Endothelial cell of umbilical vein (primary cell): ENCODE data around the gene SLC34A1. TPM values are rescaled to one million over a fixed set of nuclear protein-coding genes. Genes with fewer than 3 reads are reported as not detected.

Experiments
- BruUV-seq: library from RNA; stranded (reverse); fragments of 400-500 nt; replicated peaks from 2 replicates; lab custom pipeline; 2021; lab: Mats Ljungman, UMichigan
- CTCF ChIA-PET: fragments of 300-600, 350-600 bp; sonication (Branson Sonifier 250); formaldehyde crosslinking; loops from one replicate; lab custom pipeline; 2021; ENCODE audit warnings: antibody characterized with exemption, inconsistent platforms; lab: Charles Lee
- POLR2A ChIA-PET: fragments of 300-600, 350-600 bp; sonication (Branson Sonifier 250); formaldehyde crosslinking; loops from one replicate; lab custom pipeline; 2021; ENCODE audit warnings: antibody characterized with exemption, inconsistent platforms; lab: Charles Lee
- DNase-seq: peaks from one replicate; pipeline ENCODE4 v3.0.0-alpha.2; 2011; ENCODE audit warnings: low read depth, low spot score
- FAIRE-seq: peaks from 2 replicates; lab custom pipeline; 2011; peaks lifted over from hg19 to GRCh38; lab: Jason Lieb, UNC
- H2AFZ ChIP-seq: 2 replicates; pipeline ENCODE4 v1.6.0; 2012; ENCODE audit warnings: low read depth, low read length, control low read depth, inconsistent platforms
- H3K27ac ChIP-seq: 2 replicates; pipeline ENCODE4 v1.5.1; 2011; ENCODE audit warnings: low read depth, mild to moderate bottlenecking, control low read depth, low read length, moderate library complexity; ENCODE audit not compliant: insufficient read depth
- H3K27me3 ChIP-seq, 2 experiments: 2 replicates each; pipeline versions ENCODE4 v1.6.0 to v1.6.1; 2011; ENCODE audit warnings: low read length in 2 of 2, mixed read lengths in 1 of 2; ENCODE audit not compliant: control insufficient read depth in 2 of 2, insufficient read depth in 2 of 2
- H3K36me3 ChIP-seq, 2 experiments: 2 replicates in 1 of 2; 3 replicates in 1 of 2; pipeline ENCODE4 v1.5.1; 2011; ENCODE audit warnings: low read length in 2 of 2, mild to moderate bottlenecking in 1 of 2, moderate library complexity in 1 of 2; ENCODE audit not compliant: control insufficient read depth in 2 of 2, insufficient read depth in 2 of 2; ENCODE audit errors: extremely low read depth in 1 of 2
- H3K4me1 ChIP-seq: 3 replicates; pipeline ENCODE4 v1.5.1; 2011; ENCODE audit warnings: mild to moderate bottlenecking, low read length; ENCODE audit not compliant: control insufficient read depth, insufficient read depth; ENCODE audit errors: extremely low read depth
- H3K4me2 ChIP-seq: 2 replicates; pipeline ENCODE4 v1.6.1; 2011; ENCODE audit warnings: low read length, control low read depth, mixed read lengths; ENCODE audit not compliant: insufficient read depth
- H3K4me3 ChIP-seq, 3 experiments: fragments of 200-600 bp in 1 of 3; sonication (generic), shearing (Covaris generic) in 1 of 3; replicated peaks in 1 of 3; 2 replicates each; pipeline ENCODE4 v1.5.1; 2011 to 2016; ENCODE audit warnings: control low read depth in 3 of 3, low read length in 3 of 3, mild to moderate bottlenecking in 2 of 3, inconsistent platforms in 1 of 3, low read depth in 1 of 3, moderate library complexity in 1 of 3; ENCODE audit not compliant: insufficient read depth in 1 of 3
- H3K79me2 ChIP-seq: 2 replicates; pipeline ENCODE4 v1.6.0; 2012; ENCODE audit warnings: low read length, inconsistent platforms; ENCODE audit not compliant: control insufficient read depth, insufficient read depth
- H3K9ac ChIP-seq: replicated peaks from 2 replicates; pipeline ENCODE3; 2011; ENCODE audit warnings: low read length, control low read depth; ENCODE audit not compliant: insufficient read depth; ENCODE audit errors: extremely low read depth
- H3K9me1 ChIP-seq: replicated peaks from 3 replicates; pipeline ENCODE4 v1.6.0; 2011; ENCODE audit warnings: mild to moderate bottlenecking, low read length; ENCODE audit not compliant: control insufficient read depth, insufficient read depth; ENCODE audit errors: extremely low read depth
- H3K9me3 ChIP-seq: replicated peaks from 2 replicates; pipeline ENCODE4 v1.5.1; 2012; ENCODE audit warnings: low read length, inconsistent platforms; ENCODE audit not compliant: control insufficient read depth, insufficient read depth
- H4K20me1 ChIP-seq: replicated peaks from 2 replicates; pipeline ENCODE3; 2011; ENCODE audit warnings: mild to moderate bottlenecking, low read length; ENCODE audit not compliant: control insufficient read depth, insufficient read depth; ENCODE audit errors: extremely low read depth
- CTCF ChIP-seq, 2 donors: IDR thresholded peaks; 1 replicate in 1 of 2; 2 replicates in 1 of 2; pipeline ENCODE4 v1.5.1; 2011; ENCODE audit warnings: low read length in 2 of 2, mild to moderate bottlenecking in 2 of 2, moderate library complexity in 2 of 2, control low read depth in 1 of 2, inconsistent platforms in 1 of 2, low read depth in 1 of 2; ENCODE audit not compliant: insufficient read depth in 1 of 2; ENCODE audit errors: extremely low read depth in 1 of 2
- EZH2 ChIP-seq: IDR thresholded peaks from 2 replicates; pipeline ENCODE4 v1.6.1; 2012; ENCODE audit warnings: borderline replicate concordance, low read depth, mild to moderate bottlenecking, moderate library complexity, low read length, inconsistent platforms; ENCODE audit not compliant: severe bottlenecking
- GATA2 ChIP-seq: IDR thresholded peaks from 2 replicates; pipeline ENCODE4 v1.7.0; 2011; ENCODE audit warnings: low read depth, mild to moderate bottlenecking, moderate library complexity, mixed read lengths, low read length; ENCODE audit not compliant: insufficient read length, insufficient read depth
- POLR2AphosphoS5 ChIP-seq: IDR thresholded peaks from 2 replicates; pipeline ENCODE4 v1.6.1; 2012; ENCODE audit warnings: low read depth, mild to moderate bottlenecking, control low read depth, low read length, moderate library complexity; ENCODE audit not compliant: insufficient read depth
- dilution Hi-C: fragments of 300-500 bp; cut with MboI; formaldehyde crosslinking; loops from one replicate; pipeline ENCODE4 v1.15.0; 2019; ENCODE audit warnings: low sequenced_read_pairs; ENCODE audit not compliant: extremely low pct_ligation_motif_present
- intact Hi-C: fragments of 100-400 bp; cut with micrococcal nuclease; formaldehyde crosslinking; loops from one replicate; pipeline ENCODE4 v1.10.0; 2022
- polyA plus RNA-seq, 4 experiments: library from polyadenylated mRNA; depleted of rRNA in 3 of 4; stranded (reverse) in 3 of 4; unstranded in 1 of 4; fragments of >200 nt; gene quantifications; 2 replicates each; pipeline versions ENCODE4 v1.2.1 to v1.2.3, GENCODE V29; 2011 to 2012; ENCODE audit warnings: missing spikeins in 1 of 4
- total RNA-seq: library from RNA; stranded (reverse); gene quantifications from 2 replicates; pipeline ENCODE4 v1.2.3, GENCODE V29; 2021

Gene SLC34A1
- total and polyA plus RNA-seq, 2 donors (not counting 3 experiments of a cell fraction or from before 2014, with no cell fraction given), result not detected

DNA sequence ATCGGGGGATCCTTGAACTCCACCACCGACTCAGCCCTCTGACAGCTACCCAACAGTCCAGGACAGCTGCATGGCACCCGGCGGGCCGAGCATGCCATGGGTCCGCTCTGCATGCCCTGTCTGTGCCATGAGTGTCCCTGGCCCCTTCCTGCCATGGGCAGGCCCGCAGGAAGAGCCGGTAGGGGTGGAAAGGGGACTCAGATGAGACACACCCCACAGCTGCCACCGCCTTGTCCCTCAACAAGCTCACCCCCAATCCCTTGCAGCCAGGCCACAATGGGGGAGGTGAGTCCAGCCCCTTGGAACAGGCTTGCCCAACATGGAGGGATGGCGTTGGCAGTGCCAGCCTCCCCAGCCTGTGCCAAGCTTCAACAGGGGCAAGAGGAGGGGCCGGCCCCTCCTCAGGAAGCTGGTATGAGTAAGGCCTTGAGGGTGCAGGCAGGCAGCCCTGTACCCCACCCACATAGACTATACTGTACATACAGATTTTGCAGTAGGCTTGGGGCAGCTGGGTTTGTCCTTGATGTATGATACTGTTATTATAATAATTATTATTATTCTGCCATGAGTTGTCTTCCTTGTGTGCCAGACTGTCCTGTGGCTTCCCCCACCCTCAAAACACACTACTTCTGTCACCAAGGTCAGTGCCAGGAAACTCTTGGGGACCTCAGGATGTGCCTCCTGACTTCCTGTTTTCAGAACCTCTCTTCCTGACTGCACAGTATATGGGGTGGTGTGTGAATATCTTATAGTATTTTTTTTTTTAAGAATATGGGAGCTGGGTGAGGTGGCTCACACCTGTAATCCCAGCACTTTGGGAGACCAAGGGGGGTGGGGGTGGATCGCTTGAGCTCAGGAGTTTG is 12.0 kb upstream of the SLC34A1 start:
- TF ChIP-seq POLR2AphosphoS5 (no peak), EZH2 (no peak), GATA2 (no peak), CTCF (IDR thresholded peaks at IDR 0.05; ENCODE audit: extremely low read depth in 1 of 2, insufficient read depth in 1 of 2, low read depth in 1 of 2, low read length in 2 of 2) (no peak)
- intact Hi-C loops (no loop called here), dilution Hi-C loops (no loop called here)
- FAIRE-seq (peak; percentile 40), DNase-seq (no peak)
- H3K36me3 ChIP-seq, result no peaks in the 10 kb centered on the region
- H3K9ac ChIP-seq, result no peak overlapping the region
- no TSS peak for BruUV-seq
- CTCF ChIA-PET, result interaction anchor here (1.1 to 5.8 kb wide), 11 partner anchors 7 to 260 kb away, joined by 3 to 64 read pairs (median 8); partner anchors contain the start of gene SLC34A1
- H3K79me2 ChIP-seq, result no peaks in the 10 kb centered on the region
- H3K4me3 ChIP-seq, result no peak overlapping the region
- H3K4me1 ChIP-seq, result peaks cover 19% of the 10 kb centered on the region
- no peak overlapping the region for H3K27ac ChIP-seq
- no peaks in the 10 kb centered on the region for H3K9me3 ChIP-seq
- no peaks in the 10 kb centered on the region for H3K9me1 ChIP-seq
- POLR2A ChIA-PET, result interaction anchor here (0.9 kb wide), 1 partner anchor 62 kb away, joined by 3 read pairs; no protein-coding TSS in a partner anchor
- H2AFZ ChIP-seq, result no peak overlapping the region
- no peaks in the 10 kb centered on the region for H4K20me1 ChIP-seq
- H3K4me2 ChIP-seq, result no peak overlapping the region
- no peaks in the 10 kb centered on the region for H3K27me3 ChIP-seq
